ENCODE data around the gene PHF23.
A peak's percentile ranks its signal among the peaks of the same experiment; 100 is the strongest.

PHF23 gene

DNA sequence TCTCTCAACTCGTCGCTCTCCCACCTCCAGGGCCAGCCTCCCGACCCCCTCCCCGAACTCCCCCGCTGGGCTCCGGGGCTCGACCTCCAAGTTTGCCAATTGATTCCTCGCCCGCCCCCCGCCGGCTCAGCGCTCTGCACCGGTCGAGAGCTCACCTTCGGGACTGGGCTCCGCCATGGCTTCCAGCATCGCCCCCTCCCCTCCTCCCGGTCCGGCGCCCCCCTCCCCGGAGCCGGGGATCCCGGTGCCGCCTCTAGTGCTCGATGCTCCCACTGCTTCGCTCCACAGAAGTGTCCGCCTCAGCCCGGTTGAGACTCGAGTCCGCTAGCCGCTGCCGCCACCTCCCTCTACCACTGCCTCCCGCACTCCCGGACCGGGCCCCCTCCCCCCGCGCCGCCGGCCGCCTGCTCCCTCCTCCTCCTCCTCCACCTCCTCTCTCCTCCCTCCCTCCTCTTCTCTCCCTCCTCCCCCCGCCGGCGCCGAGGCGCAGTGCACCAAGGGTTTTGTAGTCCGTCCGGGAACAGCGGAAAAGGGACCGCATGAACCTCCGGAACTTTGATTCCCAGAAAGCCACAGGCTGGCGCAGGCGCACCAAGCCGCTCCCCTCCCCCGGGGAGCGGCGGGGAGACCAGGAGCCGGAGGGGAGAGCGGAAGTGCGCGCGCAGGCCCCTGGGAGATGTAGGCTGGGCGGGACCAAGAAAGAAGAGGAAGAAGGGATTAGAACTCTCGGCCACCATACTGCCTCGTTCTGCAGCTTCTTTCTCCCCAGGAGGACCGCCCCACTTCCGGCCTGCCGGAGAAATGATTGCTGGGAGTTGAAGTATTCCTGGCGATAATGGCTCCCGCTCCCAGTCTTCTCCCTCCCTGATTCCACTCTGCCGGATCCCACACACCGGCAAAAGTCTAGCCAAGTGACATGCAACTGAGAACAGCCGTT is at the start of gene PHF23:
TSS of gene PHF23 (minus strand) at position 367 of the 937 bp plus-strand sequence. CDS start at position 189, 178 bp downstream.
- peak; percentile 92 to 100 (median 99) for DNase-seq

DNA sequence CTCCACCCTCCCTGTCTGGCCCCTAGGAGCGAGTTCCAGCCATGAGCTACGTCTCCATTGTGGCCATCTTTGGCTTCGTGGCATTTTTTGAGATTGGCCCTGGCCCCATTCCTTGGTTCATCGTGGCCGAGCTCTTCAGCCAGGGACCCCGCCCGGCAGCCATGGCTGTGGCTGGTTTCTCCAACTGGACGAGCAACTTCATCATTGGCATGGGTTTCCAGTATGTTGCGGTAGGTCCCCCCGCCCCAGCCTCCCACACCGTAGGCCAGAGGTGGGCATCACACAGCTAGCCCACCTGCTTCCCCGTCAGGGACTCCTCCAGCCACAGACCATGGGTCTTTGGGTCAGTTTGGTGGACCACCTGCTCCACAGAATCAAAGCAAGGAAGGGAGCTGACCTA is 46.4 kb upstream of the PHF23 start:
- no peak for DNase-seq

DNA sequence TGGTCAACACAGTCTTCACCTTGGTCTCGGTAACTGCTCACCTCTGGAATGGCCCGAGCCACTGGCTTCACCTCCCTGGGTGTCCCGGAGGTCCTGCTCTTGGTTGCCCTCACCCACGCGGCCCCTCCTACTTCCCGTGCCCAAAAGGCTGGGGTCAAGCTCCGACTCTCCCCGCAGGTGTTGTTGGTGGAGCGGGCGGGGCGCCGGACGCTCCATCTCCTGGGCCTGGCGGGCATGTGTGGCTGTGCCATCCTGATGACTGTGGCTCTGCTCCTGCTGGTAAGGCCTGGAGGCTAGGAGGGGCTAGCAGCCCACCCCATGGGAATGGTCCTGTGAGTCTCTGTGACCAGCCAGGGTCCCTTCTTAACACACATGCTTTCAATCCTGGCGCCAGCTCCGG is 45.7 kb upstream of the PHF23 start:
- no peak for DNase-seq

DNA sequence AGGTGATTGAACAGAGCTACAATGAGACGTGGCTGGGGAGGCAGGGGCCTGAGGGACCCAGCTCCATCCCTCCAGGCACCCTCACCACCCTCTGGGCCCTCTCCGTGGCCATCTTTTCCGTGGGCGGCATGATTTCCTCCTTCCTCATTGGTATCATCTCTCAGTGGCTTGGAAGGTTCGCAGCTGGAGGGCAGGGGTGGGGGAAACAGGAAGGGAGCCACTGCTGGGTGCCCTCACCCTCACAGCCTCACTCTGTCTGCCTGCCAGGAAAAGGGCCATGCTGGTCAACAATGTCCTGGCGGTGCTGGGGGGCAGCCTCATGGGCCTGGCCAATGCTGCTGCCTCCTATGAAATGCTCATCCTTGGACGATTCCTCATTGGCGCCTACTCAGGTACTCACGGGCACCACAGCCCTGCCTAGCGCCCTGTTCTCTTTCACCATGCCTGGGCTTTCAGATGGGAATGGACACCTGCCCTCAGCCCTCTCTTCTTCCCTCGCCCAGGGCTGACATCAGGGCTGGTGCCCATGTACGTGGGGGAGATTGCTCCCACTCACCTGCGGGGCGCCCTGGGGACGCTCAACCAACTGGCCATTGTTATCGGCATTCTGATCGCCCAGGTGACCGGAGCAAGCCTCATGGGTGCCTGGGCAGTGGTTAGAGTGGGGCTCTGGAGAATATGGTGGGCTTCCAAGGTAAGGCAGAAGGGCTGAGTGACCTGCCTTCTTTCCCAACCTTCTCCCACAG is 44.4 kb upstream of the PHF23 start:
- DNase-seq = no peak

DNA sequence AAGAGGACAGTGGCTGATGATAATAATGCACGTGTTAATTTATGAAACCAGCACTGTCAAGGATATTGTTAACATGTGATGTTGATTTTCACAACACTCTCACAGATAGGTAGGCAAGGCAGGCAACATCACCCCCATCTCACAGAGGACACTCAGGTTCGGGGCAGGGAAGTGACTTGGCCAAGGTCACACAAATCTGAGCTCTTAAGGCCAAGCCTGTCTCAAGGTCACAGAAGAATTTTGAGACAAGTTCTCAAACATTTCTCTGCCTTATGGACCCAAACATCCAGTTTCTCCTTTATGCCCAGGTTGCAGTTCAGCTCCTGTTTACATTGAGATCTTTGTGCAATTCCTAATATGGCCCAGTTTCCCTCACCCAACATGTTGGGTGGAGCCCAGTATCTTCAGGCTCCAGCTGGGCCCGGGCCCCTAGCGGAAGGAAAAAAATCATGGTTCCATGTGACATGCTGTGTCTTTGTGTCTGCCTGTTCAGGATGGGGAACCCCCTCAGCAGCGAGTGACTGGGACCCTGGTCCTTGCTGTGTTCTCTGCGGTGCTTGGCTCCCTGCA is 43.6 kb upstream of the PHF23 start:
- DNase-seq = no peak

DNA sequence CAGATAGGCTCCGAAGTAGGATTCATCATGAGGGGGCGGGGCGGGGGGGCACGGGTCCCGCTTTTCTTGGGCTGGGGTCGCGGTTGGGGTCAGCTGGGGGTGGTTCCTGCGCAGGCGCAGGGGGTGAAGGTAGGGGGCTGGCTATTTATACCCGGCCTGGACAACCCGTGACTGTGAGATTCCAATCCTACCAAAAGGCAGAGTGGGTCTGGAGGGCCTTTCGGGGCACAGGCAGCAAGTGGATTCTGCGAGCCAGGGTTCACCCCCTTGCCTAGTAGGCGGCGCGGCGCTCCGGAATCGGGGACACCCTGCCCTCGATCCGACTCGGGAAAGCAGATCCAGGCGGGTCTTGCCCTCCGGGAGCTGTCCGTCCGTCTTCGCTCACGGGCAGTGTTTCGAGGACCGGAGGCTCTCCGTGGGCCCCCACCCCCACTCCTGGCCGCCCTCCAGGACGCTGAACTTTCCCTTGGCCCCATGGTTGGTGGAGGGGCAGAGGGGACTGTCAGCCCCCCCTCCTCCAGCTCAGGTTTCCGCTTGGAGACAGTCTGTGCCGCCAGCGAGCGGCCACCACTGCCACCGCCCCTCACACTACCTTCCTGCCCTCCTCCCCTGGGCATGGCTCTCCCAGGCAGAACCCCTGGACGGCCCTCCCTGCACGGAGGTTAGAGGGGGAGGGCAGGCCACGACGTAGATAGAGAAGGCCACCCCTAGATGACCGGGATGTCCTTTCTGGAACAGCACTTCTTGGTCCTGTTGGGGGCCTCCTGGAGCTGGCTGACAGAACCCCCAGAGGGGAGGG is 42.9 kb upstream of the PHF23 start:
- DNase-seq = peak in 2 of 56 donors; percentile 15 to 40

DNA sequence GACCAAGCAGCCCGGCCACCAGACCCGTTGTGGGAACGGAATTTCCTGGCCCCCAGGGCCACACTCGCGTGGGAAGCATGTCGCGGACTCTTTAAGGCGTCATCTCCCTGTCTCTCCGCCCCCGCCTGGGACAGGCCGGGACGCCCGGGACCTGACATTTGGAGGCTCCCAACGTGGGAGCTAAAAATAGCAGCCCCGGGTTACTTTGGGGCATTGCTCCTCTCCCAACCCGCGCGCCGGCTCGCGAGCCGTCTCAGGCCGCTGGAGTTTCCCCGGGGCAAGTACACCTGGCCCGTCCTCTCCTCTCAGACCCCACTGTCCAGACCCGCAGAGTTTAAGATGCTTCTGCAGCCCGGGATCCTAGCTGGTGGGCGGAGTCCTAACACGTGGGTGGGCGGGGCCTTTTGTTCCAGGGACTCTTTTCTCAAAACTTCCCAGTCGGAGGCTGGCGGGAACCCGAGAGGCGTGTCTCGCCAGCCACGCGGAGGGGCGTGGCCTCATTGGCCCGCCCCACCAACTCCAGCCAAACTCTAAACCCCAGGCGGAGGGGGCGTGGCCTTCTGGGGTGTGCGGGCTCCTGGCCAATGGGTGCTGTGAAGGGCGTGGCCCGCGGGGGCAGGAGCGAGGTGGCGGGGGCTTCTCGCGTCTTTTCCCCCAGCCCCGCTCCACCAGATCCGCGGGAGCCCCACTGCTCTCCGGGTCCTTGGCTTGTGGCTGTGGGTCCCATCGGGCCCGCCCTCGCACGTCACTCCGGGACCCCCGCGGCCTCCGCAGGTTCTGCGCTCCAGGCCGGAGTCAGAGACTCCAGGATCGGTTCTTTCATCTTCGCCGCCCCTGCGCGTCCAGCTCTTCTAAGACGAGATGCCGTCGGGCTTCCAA is 42.1 kb upstream of the PHF23 start, which contains the start of gene SLC2A4:
TSS of gene SLC2A4 (plus strand) at position 645 of the 879 bp plus-strand sequence. CDS start at position 862, 217 bp downstream.
- peak in 49 of 56 donors; percentile 16 to 91 (median 61) for DNase-seq

DNA sequence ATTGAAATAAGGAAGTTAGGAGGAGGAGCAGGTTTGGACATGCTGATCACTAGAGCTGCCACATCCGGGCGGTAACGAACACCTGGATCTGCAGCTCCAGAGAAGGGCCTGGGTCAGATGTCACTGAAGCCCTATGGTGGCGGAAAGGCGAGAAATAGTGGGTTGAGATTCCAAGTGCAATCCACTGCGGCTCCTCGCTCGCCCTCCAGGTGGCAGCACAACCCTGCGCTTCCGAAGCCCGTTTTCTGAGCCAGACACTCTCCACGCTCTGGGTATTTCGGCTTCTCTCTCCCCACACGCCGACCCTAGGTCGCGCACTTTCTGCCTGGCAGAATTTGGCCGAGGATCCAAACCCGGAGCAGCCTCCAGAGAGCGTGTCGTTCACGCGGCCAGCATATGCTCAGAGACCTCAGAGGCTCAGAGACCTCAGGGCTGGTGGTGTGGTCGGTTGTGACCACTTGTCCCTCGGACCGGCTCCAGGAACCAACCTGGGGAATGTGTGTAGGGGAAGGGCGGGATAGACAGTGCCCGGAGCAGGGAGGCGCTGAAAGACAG is 41.3 kb upstream of the PHF23 start:
- DNase-seq = peak in 50 of 56 donors; percentile 19 to 88 (median 64)

DNA sequence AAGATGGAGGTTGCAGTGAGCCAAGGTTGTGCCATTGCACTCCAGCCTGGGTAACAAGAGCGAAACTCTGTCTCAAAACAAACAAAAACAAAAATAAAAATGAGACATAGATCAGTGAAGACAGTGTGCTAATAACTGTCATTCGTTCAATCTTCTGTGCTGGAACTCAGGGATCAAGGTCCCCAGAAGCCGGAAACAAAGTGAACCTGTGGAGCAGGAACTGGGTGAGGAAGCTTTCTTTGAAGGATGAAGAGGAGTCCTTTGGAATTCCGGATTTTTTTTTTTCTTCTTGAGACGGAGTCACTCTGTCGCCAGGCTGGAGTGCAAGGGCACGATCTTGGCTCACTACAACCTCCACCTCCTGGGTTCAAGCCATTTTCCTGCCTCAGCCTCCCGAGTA is 40.2 kb upstream of the PHF23 start:
- no peak for DNase-seq

DNA sequence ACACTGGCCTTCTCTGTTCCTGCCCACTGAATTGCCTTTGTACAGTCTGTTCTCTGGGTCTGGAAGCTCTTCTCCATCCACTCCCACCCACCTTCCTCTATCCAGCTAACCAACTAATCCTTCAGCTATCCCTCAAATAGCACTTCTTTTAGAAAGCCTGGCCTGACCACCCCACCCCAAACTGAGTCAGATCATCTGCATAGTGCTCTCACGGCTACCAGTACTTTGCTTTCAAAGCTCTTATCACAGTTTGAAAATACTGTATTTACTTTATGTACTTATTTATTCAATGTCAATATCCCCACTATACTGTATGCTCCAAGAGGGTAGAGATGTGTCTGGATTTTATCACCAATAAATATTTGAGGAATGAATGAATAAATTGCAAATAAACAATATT is 27.5 kb upstream of the PHF23 start:
- DNase-seq = no peak

DNA sequence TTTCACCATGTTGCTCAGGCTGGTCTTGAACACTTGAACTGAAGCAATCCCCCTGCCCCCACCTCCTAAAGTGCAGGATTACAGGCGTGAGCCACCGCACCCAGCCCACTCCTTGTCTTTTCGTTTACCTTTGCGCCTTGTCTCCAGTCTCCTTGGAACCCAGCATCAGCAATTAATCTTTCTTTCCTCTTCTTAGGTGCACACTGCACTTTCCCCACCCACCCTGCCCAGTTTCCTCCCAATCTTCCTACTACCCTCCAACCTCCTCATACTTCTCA is 24.5 kb upstream of the PHF23 start:
- DNase-seq = no peak

DNA sequence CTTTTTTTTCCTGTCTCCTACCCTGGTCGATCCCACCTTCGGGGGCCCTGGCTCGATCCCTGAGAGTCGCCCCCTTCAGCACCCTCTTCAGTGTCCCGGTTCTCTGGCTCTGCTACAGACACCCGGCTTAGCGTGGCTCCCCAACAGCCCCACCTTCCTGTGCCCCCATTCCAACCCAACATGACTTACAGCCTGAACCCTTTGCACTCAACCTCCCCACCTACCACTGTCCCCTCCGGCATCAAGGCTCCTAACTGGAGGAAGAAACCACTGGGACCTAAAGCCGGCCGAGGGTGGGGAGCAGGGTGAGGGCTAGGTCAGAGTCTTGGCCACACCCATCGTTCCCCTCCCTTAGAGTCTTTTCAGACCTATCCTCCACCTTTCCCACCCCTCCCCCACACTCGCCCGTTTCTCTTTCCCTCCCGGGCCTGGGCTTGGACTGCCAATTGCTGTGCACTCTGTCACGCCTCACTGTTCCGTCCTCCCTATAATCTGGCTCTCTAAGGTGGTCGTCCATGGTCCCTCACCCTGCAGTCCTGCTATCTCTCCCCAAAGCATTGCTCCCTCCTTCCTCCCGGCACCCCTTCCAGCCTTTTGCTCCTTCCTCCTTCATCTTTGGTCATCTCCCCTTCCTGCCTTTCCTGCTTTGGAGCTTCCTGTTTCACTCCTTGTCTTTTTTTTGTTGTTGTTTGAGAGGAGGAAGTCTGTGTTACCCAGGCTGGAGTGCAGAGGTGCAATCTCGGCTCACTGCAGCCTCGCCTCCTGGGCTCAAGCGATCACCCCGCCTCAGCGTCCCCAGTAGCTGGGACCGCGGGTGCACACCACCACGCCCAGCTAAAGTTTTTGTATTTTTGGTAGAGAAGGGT is 23.9 kb upstream of the PHF23 start:
- no peak for DNase-seq

DNA sequence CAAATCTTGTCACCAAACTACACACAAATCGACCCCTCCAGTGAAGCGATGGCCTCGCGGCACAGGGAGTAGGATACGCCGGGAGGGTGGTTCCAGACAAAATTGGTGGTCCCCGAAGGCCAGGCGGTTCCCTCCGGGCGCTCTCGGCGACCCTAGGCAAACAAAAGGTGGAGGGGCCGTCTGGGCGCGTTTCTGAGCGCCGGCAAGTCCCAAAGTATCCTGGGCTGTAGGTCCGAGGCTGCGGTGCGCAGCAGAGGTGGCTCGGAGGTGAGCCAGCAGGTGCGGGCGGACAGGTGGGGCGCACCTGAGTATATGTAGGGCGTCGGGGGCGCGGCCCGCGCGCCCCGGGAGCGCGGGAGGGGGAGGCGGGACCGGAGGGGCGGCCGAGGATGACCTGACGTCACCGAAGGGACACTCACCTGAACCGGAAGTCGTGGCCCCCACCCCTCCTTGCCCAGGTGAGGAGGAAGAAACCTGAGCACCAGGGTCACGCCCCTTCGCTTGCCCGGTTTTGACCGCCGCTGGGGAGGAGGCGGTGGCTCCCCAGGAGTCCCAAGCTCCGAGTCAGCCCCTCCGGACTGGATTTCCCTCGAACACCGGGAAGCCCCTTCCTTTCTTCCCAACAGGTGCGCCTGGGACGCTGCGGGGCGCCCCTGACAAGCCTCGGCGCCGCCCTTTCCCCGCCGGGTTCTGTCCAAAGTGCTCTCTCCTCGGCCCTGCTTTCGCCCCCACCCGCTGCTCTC is 23.1 kb upstream of the PHF23 start, which contains the start of gene CLDN7:
TSS of gene CLDN7 (minus strand) at position 287 of the 743 bp plus-strand sequence. CDS start 435 bp downstream, outside the sequence.
- DNase-seq = no peak

DNA sequence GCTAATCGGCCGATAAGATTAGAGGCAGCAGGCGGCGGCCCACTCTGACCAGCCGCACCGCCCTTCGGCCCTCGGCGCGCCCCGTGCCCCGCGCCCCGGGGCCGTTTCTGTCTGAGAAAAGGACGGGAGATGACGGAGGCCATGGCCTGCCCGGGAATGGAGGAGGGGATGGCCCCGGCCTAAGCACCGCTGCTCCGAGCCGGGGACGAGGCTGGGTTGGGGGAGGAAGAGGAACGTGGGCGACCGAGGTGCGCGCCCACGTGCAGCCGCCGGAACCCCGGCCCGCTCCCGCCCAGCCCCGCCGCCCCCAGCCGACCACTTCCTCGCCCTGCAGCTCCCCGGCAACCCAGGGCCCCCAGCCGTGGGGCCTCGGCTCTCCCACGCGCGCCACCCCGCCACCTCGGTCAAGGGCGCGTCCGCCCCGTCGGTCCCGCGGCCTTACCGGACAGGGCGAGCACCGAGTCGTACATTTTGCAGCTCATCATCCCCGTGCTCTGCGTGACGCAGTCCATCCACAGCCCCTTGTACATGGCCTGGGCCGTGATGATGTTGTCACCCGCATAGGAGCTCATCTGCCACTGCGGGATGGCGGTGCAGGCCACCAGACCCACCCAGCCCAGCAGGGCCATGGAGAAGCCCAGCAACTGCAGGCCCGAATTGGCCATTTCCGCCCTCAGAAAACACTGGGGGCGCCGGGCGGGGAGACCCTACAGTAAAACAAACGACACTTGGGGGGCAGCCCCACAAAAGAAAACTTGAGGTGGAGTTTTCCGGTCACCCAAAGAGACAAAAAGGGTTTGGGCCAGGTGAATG is 22.3 kb upstream of the PHF23 start:
- peak in 1 of 56 donors; percentile 11 for DNase-seq

DNA sequence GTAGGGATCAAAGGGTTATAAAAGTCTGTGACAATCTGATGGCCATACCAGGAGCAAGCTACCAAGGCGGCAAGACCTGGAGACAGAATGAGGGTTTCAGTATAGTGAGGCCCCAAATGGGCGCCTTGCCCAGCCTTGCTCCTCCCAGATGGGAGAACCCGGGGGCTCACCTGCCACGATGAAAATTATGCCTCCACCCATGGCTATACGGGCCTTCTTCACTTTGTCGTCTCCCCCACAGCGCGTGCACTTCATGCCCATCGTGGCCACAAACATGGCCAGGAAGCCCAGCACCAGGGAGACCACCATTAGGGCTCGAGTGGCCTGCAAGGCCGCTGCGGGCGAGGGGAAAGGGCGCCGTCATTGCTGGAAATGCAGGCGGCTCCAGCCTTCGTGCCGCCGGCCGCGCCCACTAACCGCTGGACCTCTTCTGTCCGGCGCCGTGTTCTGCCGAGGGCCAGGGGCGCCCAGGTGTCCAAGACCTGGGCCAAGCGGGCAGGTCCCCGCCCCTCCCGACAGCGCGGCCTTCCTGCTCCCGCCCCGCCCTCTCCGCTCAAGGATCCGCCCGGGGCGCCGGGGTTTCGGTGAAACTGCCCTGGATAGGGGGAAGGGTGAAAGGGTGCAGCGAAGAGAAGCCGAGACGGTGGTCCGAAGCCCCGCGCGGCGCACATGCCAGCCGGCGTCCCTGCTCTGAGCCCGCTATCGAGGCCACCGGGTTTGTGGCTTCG is 21.6 kb upstream of the PHF23 start:
- no peak for DNase-seq

DNA sequence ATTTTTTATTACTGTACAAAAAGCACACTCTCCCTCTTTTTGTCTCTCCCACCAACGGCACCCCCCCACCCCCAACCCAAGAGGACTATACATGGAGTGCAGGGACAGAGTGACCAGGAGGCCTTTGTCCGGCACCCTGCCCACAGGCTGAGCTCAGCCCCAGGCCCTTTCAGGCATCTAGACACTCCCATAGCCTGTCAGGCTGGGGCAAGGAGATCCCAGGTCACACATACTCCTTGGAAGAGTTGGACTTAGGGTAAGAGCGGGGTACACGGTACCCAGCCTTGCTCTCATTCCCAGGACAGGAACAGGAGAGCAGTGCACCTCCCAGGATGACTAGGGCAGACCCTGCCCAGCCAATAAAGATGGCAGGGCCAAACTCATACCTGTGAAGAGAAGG is 20.9 kb upstream of the PHF23 start:
- DNase-seq = no peak

DNA sequence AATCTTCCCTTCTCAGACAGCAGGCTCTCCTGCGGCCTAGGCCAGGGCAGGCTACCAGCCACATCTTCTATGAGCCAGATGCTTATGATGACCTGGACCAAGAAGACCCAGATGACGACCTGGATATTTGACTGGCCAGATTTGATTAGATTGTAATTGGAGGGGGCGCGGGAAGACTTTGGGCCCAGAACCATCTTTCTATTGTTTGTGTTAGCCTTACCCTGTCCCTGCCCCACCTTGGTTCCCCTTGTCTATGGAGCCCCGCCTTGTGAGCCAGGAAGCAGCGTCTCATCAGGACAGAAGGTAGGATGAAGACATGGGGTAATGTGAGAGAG is 20.3 kb upstream of the PHF23 start:
- DNase-seq = no peak
